HG02759 (cell line): Measurements from ENCODE around the gene KIFC3.
"Not testable (repeated sequence)": the region's sequence is repeated elsewhere in the genome, so short reads cannot be mapped to it uniquely, and the experiment has no call there.

Experiments
- ATAC-seq: cut with Tn5 transposase; IDR thresholded peaks from one replicate; pipeline ENCODE4 v1.9.1; 2021; ENCODE audit warnings: mild to moderate bottlenecking, moderate library complexity; ENCODE audit not compliant: unreplicated experiment

Gene KIFC3

GRCh38 chr16:57826052-57826451 is 23.8 kb upstream of the KIFC3 start:
- no peak for ATAC-seq

GRCh38 chr16:57825298-57826044 is 23.2 kb upstream of the KIFC3 start:
- no peak for ATAC-seq

- ATAC-seq, result no peak
These were observed 22.6 kb upstream of the KIFC3 start for GRCh38 chr16:57824888-57825287.

GRCh38 chr16:57823836-57824235 is 21.5 kb upstream of the KIFC3 start:
- ATAC-seq, result no peak

DNA sequence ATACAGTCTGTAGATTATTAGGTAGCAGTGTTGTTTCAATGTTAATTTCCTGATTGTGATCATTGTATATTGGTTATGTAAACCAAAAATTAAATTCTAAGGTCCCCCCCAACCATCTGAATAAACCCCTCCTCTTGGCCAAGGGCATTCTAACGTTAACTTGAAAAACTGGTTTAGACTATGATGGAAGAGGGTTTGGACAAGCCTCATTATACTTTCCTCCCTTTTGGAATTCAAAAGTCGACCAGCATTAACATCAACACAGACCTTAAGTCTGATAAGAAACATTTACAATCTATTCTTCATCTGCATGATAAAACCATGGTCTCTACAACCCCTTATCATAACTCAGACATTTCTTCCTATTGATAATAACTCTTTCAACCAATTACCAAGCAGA is 20.6 kb upstream of the KIFC3 start:
- ATAC-seq, result no peak

DNA sequence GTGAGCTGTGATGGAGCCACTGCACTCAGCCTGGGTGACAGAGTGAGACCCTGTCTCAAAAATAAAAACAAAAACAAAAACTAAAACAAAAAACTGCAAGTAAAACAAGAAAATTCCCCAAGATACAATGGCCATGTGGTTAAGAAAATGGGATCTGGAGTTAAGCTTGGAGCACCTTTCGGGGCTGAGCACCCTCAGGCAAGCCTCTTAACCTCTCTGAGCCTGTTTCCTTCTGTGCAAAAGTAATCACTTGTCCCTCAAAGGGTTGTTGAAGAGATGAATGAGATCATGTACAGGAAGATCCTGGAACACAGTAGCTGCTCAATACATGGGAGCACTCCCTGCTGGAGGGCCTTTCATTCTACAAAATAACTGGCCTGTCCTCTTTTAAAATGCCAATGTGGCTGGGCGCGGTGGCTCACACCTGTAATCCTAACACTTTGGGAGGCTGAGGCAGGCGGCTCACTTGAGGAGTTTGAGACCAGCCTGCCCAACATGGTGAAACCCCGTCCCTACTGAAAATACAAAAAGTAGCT is 19.8 kb upstream of the KIFC3 start:
- ATAC-seq, result no peak

DNA sequence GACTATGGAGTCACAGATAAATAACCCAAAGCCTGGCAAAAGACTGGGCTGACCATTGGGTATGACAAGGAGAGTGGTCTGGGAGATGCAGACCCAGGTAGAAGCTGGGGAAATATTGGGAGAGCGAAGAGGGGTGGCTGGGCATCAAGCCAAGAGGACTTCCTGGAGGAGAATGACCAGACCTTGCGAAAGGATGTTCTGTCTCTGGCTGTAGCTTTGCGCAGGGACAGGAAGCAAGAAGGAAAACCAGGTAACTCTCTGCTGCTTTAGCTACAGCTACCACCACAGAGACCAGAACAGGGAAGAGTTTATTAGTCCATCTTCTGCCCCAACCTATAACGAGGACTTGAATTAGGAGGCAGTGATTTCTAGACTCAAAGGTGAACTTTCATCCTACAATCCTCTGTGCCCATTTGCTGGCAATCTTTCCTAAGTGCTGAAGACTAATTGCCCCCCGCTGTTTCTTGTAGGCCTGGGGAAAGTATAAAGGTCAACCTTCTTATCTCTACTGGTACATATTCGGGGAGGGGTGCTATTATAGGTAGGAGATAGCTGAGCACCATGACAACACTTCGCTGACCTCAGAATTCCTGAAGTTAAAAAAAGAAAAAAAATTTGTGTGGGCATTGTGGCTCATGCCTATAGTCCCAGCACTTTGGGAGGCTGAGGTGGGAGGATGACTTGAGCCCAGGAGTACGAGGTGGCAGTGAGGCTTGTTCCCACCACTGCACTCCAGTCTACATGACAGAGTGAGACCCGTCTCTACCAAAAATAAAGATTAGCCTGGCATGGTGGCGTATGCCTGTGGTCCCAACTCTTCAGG is 19.1 kb upstream of the KIFC3 start:
- ATAC-seq, result no peak

GRCh38 chr16:57818377-57819064 is 16.2 kb upstream of the KIFC3 start:
- ATAC-seq, result no peak

DNA sequence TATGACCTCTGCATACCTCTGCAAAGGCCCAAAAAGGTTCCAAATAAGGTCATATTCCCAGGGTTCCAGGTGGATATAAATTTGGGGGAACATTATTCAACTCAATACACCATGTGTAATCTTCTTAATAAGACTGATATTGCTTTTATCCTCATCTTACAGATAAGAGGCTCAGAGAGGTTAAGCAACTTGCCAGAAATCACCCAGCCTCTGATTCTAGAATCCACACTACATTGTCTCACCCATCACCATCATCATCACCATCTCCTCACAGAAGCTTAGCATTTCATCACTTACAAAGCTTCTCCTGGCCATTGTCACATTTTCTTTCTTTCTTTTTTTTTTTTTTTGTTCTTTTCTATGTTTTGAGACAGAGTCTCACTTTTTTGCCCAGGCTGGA is 15.4 kb upstream of the KIFC3 start:
- ATAC-seq, result no peak

GRCh38 chr16:57815987-57816745 is 13.9 kb upstream of the KIFC3 start:
- ATAC-seq, result peak; percentile 80

DNA sequence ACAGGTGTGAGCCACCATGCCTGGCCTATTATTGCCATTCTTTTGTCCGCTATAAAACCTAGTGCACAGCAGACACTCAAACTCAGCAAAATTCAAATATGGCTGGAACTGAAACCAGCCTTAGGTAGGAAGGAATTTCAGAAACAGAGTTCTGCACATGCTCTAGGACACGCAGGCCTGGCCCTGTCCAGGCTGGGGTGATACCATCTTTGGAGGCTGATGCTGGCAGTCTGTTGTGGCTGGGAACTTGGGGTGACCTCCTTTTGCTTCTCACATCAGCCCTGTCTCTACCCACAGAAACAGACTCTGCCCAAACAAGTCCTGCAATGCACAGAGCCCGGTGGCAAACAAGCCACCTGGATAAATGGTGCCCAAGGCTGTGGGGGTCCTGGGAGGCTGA is 12.6 kb upstream of the KIFC3 start:
- no peak for ATAC-seq

- ATAC-seq, result no peak
These were observed 11.2 kb upstream of the KIFC3 start for GRCh38 chr16:57813466-57813865.

DNA sequence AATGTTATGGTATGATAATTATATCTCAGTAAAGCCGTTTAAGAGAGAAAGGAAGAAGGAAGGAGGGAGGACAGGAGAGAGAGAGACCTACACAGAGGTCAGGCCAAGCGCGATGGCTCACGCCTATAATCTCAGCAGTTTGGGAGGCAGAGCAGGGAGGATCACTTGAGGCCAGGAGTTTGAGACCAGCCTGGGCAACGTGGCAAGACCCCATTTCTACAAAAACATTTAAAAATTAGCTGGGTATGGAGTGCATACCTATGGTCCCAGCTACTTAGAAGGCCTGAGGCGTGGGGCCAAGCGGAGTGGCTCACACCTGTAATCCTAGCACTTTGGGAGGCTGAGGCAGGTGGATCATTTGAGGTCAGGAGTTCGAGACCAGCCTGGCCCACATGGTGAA is 9.0 kb upstream of the KIFC3 start:
- not testable (repeated sequence) for ATAC-seq

GRCh38 chr16:57810197-57811031 is 8.1 kb upstream of the KIFC3 start:
- ATAC-seq, result peak; percentile 99

GRCh38 chr16:57809276-57810196 is 7.2 kb upstream of the KIFC3 start:
- ATAC-seq, result no peak

GRCh38 chr16:57808589-57809228 is 6.4 kb upstream of the KIFC3 start:
- no peak for ATAC-seq

DNA sequence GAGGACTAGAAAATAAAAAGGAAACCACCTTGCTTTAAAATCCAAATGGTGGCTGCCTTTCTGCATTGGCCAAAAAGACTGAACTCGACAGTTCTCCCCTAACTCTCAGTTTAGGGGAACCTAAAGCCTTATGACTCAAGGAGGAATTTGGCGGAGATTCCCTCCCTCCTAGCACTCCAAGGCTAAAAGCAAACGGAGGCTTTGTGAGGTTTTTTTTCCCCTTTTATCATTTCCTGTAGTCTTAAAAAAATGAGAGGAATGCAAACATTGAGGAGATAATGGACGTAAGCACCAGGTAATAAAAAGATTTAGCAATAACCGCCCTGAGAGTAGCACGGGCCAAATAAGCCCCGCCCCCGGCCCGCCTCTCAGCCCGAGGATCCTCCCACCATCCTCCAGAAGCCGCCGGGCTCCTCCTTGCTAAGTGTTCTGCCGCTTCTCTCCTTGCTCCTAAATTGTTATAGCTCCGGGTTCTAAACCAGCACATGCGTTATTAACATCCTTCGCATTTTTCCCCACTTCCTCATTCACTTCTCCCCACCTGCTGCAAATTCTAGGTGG is 5.8 kb upstream of the KIFC3 start:
- no peak for ATAC-seq
